Vagina (tissue), 2 donors: ENCODE results near the gene CFHR5.

Source experiments
- POLR2A ChIP-seq, 2 donors: fragments of 450-650 bp; IDR thresholded peaks; one replicate each; pipeline ENCODE4 v1.6.1; 2017; ENCODE audit warnings: antibody characterized with exemption in 2 of 2, mild to moderate bottlenecking in 2 of 2, moderate library complexity in 2 of 2
- POLR2AphosphoS5 ChIP-seq, 2 donors: sonication (generic); formaldehyde crosslinking; IDR thresholded peaks; one replicate each; pipeline ENCODE4 v1.9.0; 2017; ENCODE audit warnings: antibody characterized with exemption in 2 of 2, mild to moderate bottlenecking in 2 of 2, low read depth in 1 of 2; ENCODE audit not compliant: insufficient read depth in 1 of 2
- TF ChIP-seq, protein P1 (sequence below), 3 experiments: fragments of 450-650 bp in 2 of 3; fragments of 200-600 bp in 1 of 3; sonication (generic) in 1 of 3; IDR thresholded peaks; one replicate each; pipeline ENCODE4 v1.5.1; 2017 to 2019; ENCODE audit warnings: antibody characterized with exemption in 3 of 3, mild to moderate bottlenecking in 2 of 3, moderate library complexity in 2 of 3

DNA sequence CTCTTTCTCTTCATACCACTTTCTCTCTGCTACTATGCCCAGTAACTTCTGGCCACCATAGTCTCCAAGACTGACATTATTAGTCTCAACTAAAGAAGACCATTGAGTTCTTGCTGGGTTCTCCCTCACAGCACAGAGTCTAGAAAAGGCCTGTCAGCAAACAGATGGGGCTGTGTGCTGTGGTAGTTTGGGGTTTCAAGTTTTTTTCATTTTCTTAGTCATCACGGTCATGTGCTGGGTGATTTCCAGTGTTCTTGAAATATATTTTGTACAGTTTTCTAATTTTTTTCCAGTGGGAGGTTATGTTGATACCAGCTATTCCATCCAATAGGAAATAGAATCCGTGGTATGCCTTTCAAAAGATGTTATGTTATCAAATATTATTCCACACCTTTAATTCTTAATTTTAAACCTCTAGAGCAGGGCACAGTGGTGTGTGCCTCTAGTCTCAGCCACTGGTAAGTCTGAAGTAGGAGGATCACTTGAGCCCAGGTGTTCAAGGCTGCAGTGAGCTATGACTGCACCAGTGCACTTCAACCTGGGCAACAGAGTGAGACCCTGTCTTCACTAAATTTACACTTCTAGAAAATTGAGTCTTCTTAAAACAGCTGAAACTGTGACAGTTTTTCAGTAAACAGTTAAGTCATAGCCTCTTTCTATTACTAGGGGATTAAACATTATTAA, 25.5 kb upstream of the CFHR5 start:
- no peak for TF ChIP-seq POLR2A (IDR thresholded peaks at IDR 0.05)
- TF ChIP-seq, protein P1, sequence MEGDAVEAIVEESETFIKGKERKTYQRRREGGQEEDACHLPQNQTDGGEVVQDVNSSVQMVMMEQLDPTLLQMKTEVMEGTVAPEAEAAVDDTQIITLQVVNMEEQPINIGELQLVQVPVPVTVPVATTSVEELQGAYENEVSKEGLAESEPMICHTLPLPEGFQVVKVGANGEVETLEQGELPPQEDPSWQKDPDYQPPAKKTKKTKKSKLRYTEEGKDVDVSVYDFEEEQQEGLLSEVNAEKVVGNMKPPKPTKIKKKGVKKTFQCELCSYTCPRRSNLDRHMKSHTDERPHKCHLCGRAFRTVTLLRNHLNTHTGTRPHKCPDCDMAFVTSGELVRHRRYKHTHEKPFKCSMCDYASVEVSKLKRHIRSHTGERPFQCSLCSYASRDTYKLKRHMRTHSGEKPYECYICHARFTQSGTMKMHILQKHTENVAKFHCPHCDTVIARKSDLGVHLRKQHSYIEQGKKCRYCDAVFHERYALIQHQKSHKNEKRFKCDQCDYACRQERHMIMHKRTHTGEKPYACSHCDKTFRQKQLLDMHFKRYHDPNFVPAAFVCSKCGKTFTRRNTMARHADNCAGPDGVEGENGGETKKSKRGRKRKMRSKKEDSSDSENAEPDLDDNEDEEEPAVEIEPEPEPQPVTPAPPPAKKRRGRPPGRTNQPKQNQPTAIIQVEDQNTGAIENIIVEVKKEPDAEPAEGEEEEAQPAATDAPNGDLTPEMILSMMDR (IDR thresholded peaks at IDR 0.05), result no peak
- TF ChIP-seq POLR2AphosphoS5 (IDR thresholded peaks at IDR 0.05; ENCODE audit: insufficient read depth in 1 of 2, low read depth in 1 of 2), result no peak
